Naive B cell (primary cell): Measurements from ENCODE around the gene ANKRD6. TPM values are rescaled to one million over a fixed set of nuclear protein-coding genes. Genes with fewer than 3 reads are reported as not detected.

Source experiments
- ATAC-seq, 2 donors: fragments of 150-1000 bp; cut with Tn5 transposase; 2 replicates each; pipeline ENCODE4 v1.10.0; 2021; ENCODE audit warnings: low read depth in 2 of 2, mild to moderate bottlenecking in 2 of 2, moderate library complexity in 2 of 2
- DNase-seq: peaks from one replicate; pipeline ENCODE4 v3.0.0; 2022
- H3K27ac Mint-ChIP-seq, 6 donors: one replicate each; pipeline ENCODE4 v1.8.0; 2020 to 2022; ENCODE audit warnings: mild to moderate bottlenecking in 6 of 6, mixed read lengths in 6 of 6, moderate library complexity in 5 of 6, inconsistent platforms in 2 of 6
- H3K27me3 Mint-ChIP-seq, 3 donors: one replicate each; pipeline ENCODE4 v1.8.0; 2021 to 2022; ENCODE audit warnings: mixed read lengths in 3 of 3, mild to moderate bottlenecking in 1 of 3
- H3K36me3 Mint-ChIP-seq, 2 donors: one replicate each; pipeline ENCODE4 v1.8.0; 2020 to 2022; ENCODE audit warnings: mixed read lengths in 2 of 2, inconsistent platforms in 1 of 2, mild to moderate bottlenecking in 1 of 2
- H3K4me1 Mint-ChIP-seq, 3 donors: one replicate each; pipeline ENCODE4 v1.8.0; 2020 to 2022; ENCODE audit warnings: mixed read lengths in 3 of 3, inconsistent platforms in 1 of 3, mild to moderate bottlenecking in 1 of 3, moderate library complexity in 1 of 3
- H3K4me3 Mint-ChIP-seq, 8 donors: one replicate each; pipeline ENCODE4 v1.8.0; 2020 to 2022; ENCODE audit warnings: mild to moderate bottlenecking in 8 of 8, mixed read lengths in 8 of 8, moderate library complexity in 8 of 8, inconsistent platforms in 2 of 8
- H3K9me3 Mint-ChIP-seq, 7 donors: one replicate each; pipeline ENCODE4 v1.8.0; 2020 to 2022; ENCODE audit warnings: mixed read lengths in 7 of 7, mild to moderate bottlenecking in 5 of 7, inconsistent platforms in 2 of 7, moderate library complexity in 1 of 7
- polyA plus RNA-seq, 6 donors: library from polyadenylated mRNA; unstranded; fragments of 300-500 nt; fragmentation: Illumina TruSeq; gene quantifications; one replicate each; pipeline ENCODE4 v1.2.3, GENCODE V29; 2021; ENCODE audit warnings: low read depth in 6 of 6

Gene ANKRD6
- polyA plus RNA-seq, 6 donors from 2014 or later: 0.63 to 1.2 (median 1.1) TPM; not detected in 1

- Mint-ChIP-seq H3K4me1 (no peaks in the 10 kb centered on the region), H3K9me3 (peaks cover 0 to 1% (median 0%) of the 10 kb centered on the region in 7 donors), H3K27me3 (no peaks in the 10 kb centered on the region), H3K4me3 (no peak overlapping the region), H3K36me3 (no peaks in the 10 kb centered on the region), H3K27ac (no peak overlapping the region)
- DNase-seq (no peak), ATAC-seq (no peak)
These were observed 134.9 kb downstream of the ANKRD6 start for GRCh38 chr6:89567630-89568390.

GRCh38 chr6:89574910-89575561 lies 142.1 kb downstream of the ANKRD6 start:
- Mint-ChIP-seq H3K4me3 (no peak overlapping the region), H3K27ac (no peak overlapping the region), H3K36me3 (no peaks in the 10 kb centered on the region), H3K27me3 (no peaks in the 10 kb centered on the region), H3K9me3 (peaks cover 0 to 1% (median 0%) of the 10 kb centered on the region in 7 donors), H3K4me1 (peaks cover 0 to 7% (median 3%) of the 10 kb centered on the region in 3 donors)
- ATAC-seq: no peak
- no peak for DNase-seq

- H3K4me1 Mint-ChIP-seq: peaks cover 0 to 7% (median 3%) of the 10 kb centered on the region in 3 donors
- no peaks in the 10 kb centered on the region for H3K27me3 Mint-ChIP-seq
- ATAC-seq (no peak), DNase-seq (no peak)
- H3K27ac Mint-ChIP-seq: no peak overlapping the region
- H3K36me3 Mint-ChIP-seq: no peaks in the 10 kb centered on the region
- no peak overlapping the region for H3K4me3 Mint-ChIP-seq
- peaks cover 0 to 1% (median 0%) of the 10 kb centered on the region in 7 donors for H3K9me3 Mint-ChIP-seq
These were observed 142.6 kb downstream of the ANKRD6 start for GRCh38 chr6:89575562-89575960.

- H3K4me1 Mint-ChIP-seq: peaks cover 0 to 4% (median 0%) of the 10 kb centered on the region in 3 donors
- ATAC-seq (no peak), DNase-seq (no peak)
- no peak overlapping the region for H3K27ac Mint-ChIP-seq
- H3K4me3 Mint-ChIP-seq: peak overlapping the region in 1 of 8 donors; percentile 60
- no peaks in the 10 kb centered on the region for H3K36me3 Mint-ChIP-seq
- H3K9me3 Mint-ChIP-seq: no peaks in the 10 kb centered on the region
- H3K27me3 Mint-ChIP-seq: no peaks in the 10 kb centered on the region
These were observed 148.2 kb downstream of the ANKRD6 start for GRCh38 chr6:89580997-89581666.

GRCh38 chr6:89581689-89582088 lies 148.7 kb downstream of the ANKRD6 start:
- no peaks in the 10 kb centered on the region for H3K27me3 Mint-ChIP-seq

GRCh38 chr6:89582669-89583325 lies 149.8 kb downstream of the ANKRD6 start:
- no peaks in the 10 kb centered on the region for H3K27me3 Mint-ChIP-seq
- peak overlapping the region in 1 of 6 donors; percentile 43 for H3K27ac Mint-ChIP-seq
- no peak for ATAC-seq
- DNase-seq: no peak
- H3K9me3 Mint-ChIP-seq: no peaks in the 10 kb centered on the region
- no peaks in the 10 kb centered on the region for H3K36me3 Mint-ChIP-seq
- peaks cover 0 to 4% (median 0%) of the 10 kb centered on the region in 3 donors for H3K4me1 Mint-ChIP-seq
- H3K4me3 Mint-ChIP-seq: no peak overlapping the region

More at GRCh38 chr6:89581689-89582088, 148.7 kb downstream of the ANKRD6 start:
- H3K27ac Mint-ChIP-seq: peak overlapping the region in 1 of 6 donors; percentile 16
- H3K4me3 Mint-ChIP-seq: no peak overlapping the region
- H3K9me3 Mint-ChIP-seq: no peaks in the 10 kb centered on the region
- no peaks in the 10 kb centered on the region for H3K36me3 Mint-ChIP-seq
- no peak for DNase-seq
- H3K4me1 Mint-ChIP-seq: peaks cover 0 to 4% (median 0%) of the 10 kb centered on the region in 3 donors
- no peak for ATAC-seq

GRCh38 chr6:89583559-89583958 lies 150.6 kb downstream of the ANKRD6 start:
- Mint-ChIP-seq H3K9me3 (no peaks in the 10 kb centered on the region), H3K27ac (peak overlapping the region in 2 of 6 donors; percentile 31 to 91), H3K4me1 (peaks cover 0 to 4% (median 0%) of the 10 kb centered on the region in 3 donors), H3K36me3 (no peaks in the 10 kb centered on the region), H3K27me3 (no peaks in the 10 kb centered on the region), H3K4me3 (peak overlapping the region in 1 of 8 donors; percentile 21)
- DNase-seq: no peak
- ATAC-seq: no peak

- DNase-seq: no peak
- Mint-ChIP-seq H3K36me3 (no peaks in the 10 kb centered on the region), H3K4me1 (peaks cover 0 to 4% (median 0%) of the 10 kb centered on the region in 3 donors), H3K27ac (no peak overlapping the region), H3K4me3 (no peak overlapping the region), H3K27me3 (no peaks in the 10 kb centered on the region), H3K9me3 (no peaks in the 10 kb centered on the region)
- ATAC-seq: no peak
These were observed 151.6 kb downstream of the ANKRD6 start for GRCh38 chr6:89584539-89584938.

GRCh38 chr6:89585154-89585553 lies 152.2 kb downstream of the ANKRD6 start:
- H3K4me3 Mint-ChIP-seq: no peak overlapping the region
- ATAC-seq (no peak), DNase-seq (no peak)
- no peaks in the 10 kb centered on the region for H3K27me3 Mint-ChIP-seq
- no peak overlapping the region for H3K27ac Mint-ChIP-seq
- H3K36me3 Mint-ChIP-seq: no peaks in the 10 kb centered on the region
- H3K4me1 Mint-ChIP-seq: peaks cover 0 to 4% (median 0%) of the 10 kb centered on the region in 3 donors
- H3K9me3 Mint-ChIP-seq: no peaks in the 10 kb centered on the region

GRCh38 chr6:89589297-89590025 lies 156.5 kb downstream of the ANKRD6 start:
- Mint-ChIP-seq H3K27me3 (no peaks in the 10 kb centered on the region), H3K27ac (peak overlapping the region in 1 of 6 donors; percentile 60), H3K4me3 (no peak overlapping the region), H3K9me3 (no peaks in the 10 kb centered on the region), H3K4me1 (no peaks in the 10 kb centered on the region), H3K36me3 (no peaks in the 10 kb centered on the region)
- ATAC-seq (no peak), DNase-seq (no peak)

- peaks cover 0 to 3% (median 2%) of the 10 kb centered on the region in 3 donors for H3K4me1 Mint-ChIP-seq
- DNase-seq (no peak), ATAC-seq (no peak)
- H3K27ac Mint-ChIP-seq: peak overlapping the region in 1 of 6 donors; percentile 2
- no peaks in the 10 kb centered on the region for H3K27me3 Mint-ChIP-seq
- H3K36me3 Mint-ChIP-seq: no peaks in the 10 kb centered on the region
- no peaks in the 10 kb centered on the region for H3K9me3 Mint-ChIP-seq
- no peak overlapping the region for H3K4me3 Mint-ChIP-seq
These were observed 157.2 kb downstream of the ANKRD6 start for GRCh38 chr6:89590133-89590532.

- ATAC-seq (no peak), DNase-seq (no peak)
- Mint-ChIP-seq H3K9me3 (peaks cover 0 to 6% (median 0%) of the 10 kb centered on the region in 7 donors), H3K4me1 (peaks cover 14 to 19% (median 16%) of the 10 kb centered on the region in 3 donors), H3K4me3 (no peak overlapping the region), H3K27ac (peak overlapping the region in 1 of 6 donors; percentile 2), H3K27me3 (no peaks in the 10 kb centered on the region), H3K36me3 (no peaks in the 10 kb centered on the region)
These were observed 158.8 kb downstream of the ANKRD6 start for GRCh38 chr6:89591745-89592144.
